Testis (tissue), 3 donors: ENCODE data around the gene MEF2A. TPM values are rescaled to one million over a fixed set of nuclear protein-coding genes. Genes with fewer than 3 reads are reported as not detected.

Experiments used
- DNase-seq: peaks from one replicate; pipeline ENCODE4 v3.0.0-alpha.2; 2019
- H3K27ac ChIP-seq, 2 donors: fragments of 200-600 bp; sonication (generic); one replicate each; pipeline ENCODE4 v1.5.1; 2019
- H3K27me3 ChIP-seq: fragments of 200-600 bp; sonication (generic); one replicate; pipeline ENCODE4 v1.5.1; 2019
- H3K36me3 ChIP-seq: fragments of 200-600 bp; sonication (generic); one replicate; pipeline ENCODE4 v1.5.1; 2017; ENCODE audit warnings: low read depth; ENCODE audit errors: missing control alignments
- H3K4me1 ChIP-seq: fragments of 200-600 bp; sonication (generic); one replicate; pipeline ENCODE4 v1.5.1; 2019
- H3K4me3 ChIP-seq, 2 donors: fragments of 200-600 bp; sonication (generic); one replicate each; pipeline ENCODE4 v1.5.1; 2017 to 2019
- H3K9me3 ChIP-seq: fragments of 200-600 bp; sonication (generic); one replicate; pipeline ENCODE4 v1.5.1; 2017
- CTCF ChIP-seq, 3 experiments: fragments of 450-650 bp in 2 of 3; fragments of 200-600 bp in 1 of 3; sonication (generic) in 1 of 3; IDR thresholded peaks; one replicate each; pipeline ENCODE4 v1.5.1; 2016 to 2019; ENCODE audit warnings: antibody characterized with exemption in 3 of 3, mild to moderate bottlenecking in 2 of 3, moderate library complexity in 1 of 3
- POLR2A ChIP-seq: fragments of 450-650 bp; IDR thresholded peaks from one replicate; pipeline ENCODE4 v1.6.1; 2017; ENCODE audit warnings: antibody characterized with exemption, mild to moderate bottlenecking, moderate library complexity
- WGBS, 2 donors: methylation state at CpG; one replicate each; pipeline ENCODE4 v1.1.5; 2018; 5-methylcytosine and 5-hydroxymethylcytosine counted together
- intact Hi-C: fragments of 100-400 bp; cut with DNase I; formaldehyde crosslinking; loops from one replicate; pipeline ENCODE4 v1.15.1; 2023; ENCODE audit warnings: low total_unique reads
- polyA plus RNA-seq: library from polyadenylated mRNA; stranded (reverse); fragments of 350-450 nt; fragmentation: Illumina TruSeq; extraction: RNeasy Lipid Tissue Mini Kit (QIAGEN cat#74804); gene quantifications from one replicate; pipeline ENCODE4 v1.2.3, GENCODE V29; 2014; ENCODE audit warnings: low read depth, low replicate concordance; ENCODE audit not compliant: insufficient read depth
- total RNA-seq, 2 donors: library from RNA; depleted of rRNA; stranded (reverse); fragments of >200 nt; gene quantifications; one replicate each; pipeline ENCODE4 v1.2.3, GENCODE V29; 2016

Gene MEF2A
- total and polyA plus RNA-seq, 3 donors from 2014 or later = 33.7 to 68.9 (median 67.9) TPM

GRCh38 chr15:99704444-99704838, 138.7 kb downstream of the MEF2A start:
- H3K9me3 ChIP-seq = no peaks in the 10 kb centered on the region
- H3K27me3 ChIP-seq = no peaks in the 10 kb centered on the region
- TF ChIP-seq CTCF (IDR thresholded peaks at IDR 0.05) (peak; percentile 61 to 85 (median 82)), POLR2A (no peak)
- H3K27ac ChIP-seq = peak overlapping the region; percentile 84 to 88
- intact Hi-C loops = no loop called here
- no peak overlapping the region for H3K4me3 ChIP-seq
- no peaks in the 10 kb centered on the region for H3K36me3 ChIP-seq
- peaks cover 32% of the 10 kb centered on the region for H3K4me1 ChIP-seq
- DNase-seq = peak; percentile 58
- 41 to 45% methylated on average over 3 of the region's 3 CpGs for WGBS, 2 donors

GRCh38 chr15:99706557-99707303, 140.9 kb downstream of the MEF2A start:
- intact Hi-C loops = no loop called here
- H3K36me3 ChIP-seq = no peaks in the 10 kb centered on the region
- H3K4me1 ChIP-seq = peaks cover 19% of the 10 kb centered on the region
- no peak for TF ChIP-seq POLR2A
- TF ChIP-seq CTCF (IDR thresholded peaks at IDR 0.05) = no peak
- H3K9me3 ChIP-seq = no peaks in the 10 kb centered on the region
- H3K27ac ChIP-seq = peak overlapping the region in 1 of 2 donors; percentile 55
- WGBS, 2 donors = 88 to 91% methylated on average over 10 of the region's 10 CpGs
- DNase-seq = no peak
- no peak overlapping the region for H3K4me3 ChIP-seq
- H3K27me3 ChIP-seq = no peaks in the 10 kb centered on the region

GRCh38 chr15:99707473-99708270, 141.9 kb downstream of the MEF2A start:
- Histone ChIP-seq H3K4me3 (no peak overlapping the region), H3K36me3 (no peaks in the 10 kb centered on the region), H3K27ac (peak overlapping the region in 1 of 2 donors; percentile 55), H3K4me1 (peaks cover 19% of the 10 kb centered on the region), H3K9me3 (no peaks in the 10 kb centered on the region), H3K27me3 (no peaks in the 10 kb centered on the region)
- 67 to 69% methylated on average over 11 of the region's 11 CpGs for WGBS, 2 donors
- DNase-seq = no peak
- TF ChIP-seq CTCF (IDR thresholded peaks at IDR 0.05) (no peak), POLR2A (no peak)
- intact Hi-C loops = no loop called here

- intact Hi-C loops = no loop called here
- no peaks in the 10 kb centered on the region for H3K9me3 ChIP-seq
- peak; percentile 68 for DNase-seq
- 34 to 50% methylated on average over 7 of the region's 7 CpGs for WGBS, 2 donors
- peaks cover 12% of the 10 kb centered on the region for H3K4me1 ChIP-seq
- no peak for TF ChIP-seq POLR2A
- TF ChIP-seq CTCF (IDR thresholded peaks at IDR 0.05) = no peak
- no peaks in the 10 kb centered on the region for H3K27me3 ChIP-seq
- no peak overlapping the region for H3K4me3 ChIP-seq
- peak overlapping the region in 1 of 2 donors; percentile 55 for H3K27ac ChIP-seq
- no peaks in the 10 kb centered on the region for H3K36me3 ChIP-seq
Observed at GRCh38 chr15:99708563-99708962, 142.8 kb downstream of the MEF2A start.
